Stimulated activated CD4-positive, alpha-beta T cell treated with anti-CD3 and anti-CD28 coated beads, Interleukin-1b, Interleukin-23, amount 100 ng/mL, for 48 hours (primary cell): Measurements from ENCODE around the gene TBX10.
"Not testable (repeated sequence)": the region's sequence is repeated elsewhere in the genome, so short reads cannot be mapped to it uniquely, and the experiment has no call there.

Source experiments
- DNase-seq: peaks from one replicate; pipeline ENCODE4 v3.0.0-alpha.2; 2020

Gene TBX10

GRCh38 chr11:67639438-67639859 lies at the start of gene TBX10:
TBX10 (minus strand) TSS chr11:67639763; CDS start chr11:67639472, 291 bp downstream.
- no peak for DNase-seq

GRCh38 chr11:67689178-67689577 lies 49.6 kb upstream of the TBX10 start:
- DNase-seq, result no peak

GRCh38 chr11:67687986-67688385 lies 48.4 kb upstream of the TBX10 start:
- no peak for DNase-seq

GRCh38 chr11:67685641-67686332 lies 46.2 kb upstream of the TBX10 start:
- not testable (repeated sequence) for DNase-seq

GRCh38 chr11:67682126-67683034 lies 42.8 kb upstream of the TBX10 start:
- DNase-seq, result not testable (repeated sequence)

- no peak for DNase-seq
Measured at GRCh38 chr11:67680696-67681470, 41.3 kb upstream of the TBX10 start.

- DNase-seq, result no peak
Measured at GRCh38 chr11:67675058-67675747, 35.6 kb upstream of the TBX10 start.

GRCh38 chr11:67674442-67674871 lies 34.9 kb upstream of the TBX10 start, which contains the start of gene ALDH3B2:
ALDH3B2 (minus strand) TSS chr11:67674623; CDS start chr11:67666935, 7,688 bp downstream.
- no peak for DNase-seq

GRCh38 chr11:67673902-67674301 lies 34.3 kb upstream of the TBX10 start:
- DNase-seq, result no peak

- DNase-seq, result no peak
Measured at GRCh38 chr11:67673358-67673757, 33.8 kb upstream of the TBX10 start.

- no peak for DNase-seq
Measured at GRCh38 chr11:67671211-67671520, 31.6 kb upstream of the TBX10 start.

- DNase-seq, result no peak
Measured at GRCh38 chr11:67670316-67671210, 31.0 kb upstream of the TBX10 start.

- no peak for DNase-seq
Measured at GRCh38 chr11:67668192-67668551, 28.6 kb upstream of the TBX10 start.

GRCh38 chr11:67667490-67668191 lies 28.1 kb upstream of the TBX10 start:
- no peak for DNase-seq

GRCh38 chr11:67666676-67667489 lies 27.3 kb upstream of the TBX10 start:
- no peak for DNase-seq

GRCh38 chr11:67666303-67666645 lies 26.7 kb upstream of the TBX10 start:
- DNase-seq, result no peak

GRCh38 chr11:67665541-67666302 lies 26.2 kb upstream of the TBX10 start:
- no peak for DNase-seq

GRCh38 chr11:67664696-67665540 lies 25.4 kb upstream of the TBX10 start:
- DNase-seq, result no peak
